ENCODE results near the gene OCA2.
"Not testable (repeated sequence)": the region's sequence is repeated elsewhere in the genome, so short reads cannot be mapped to it uniquely, and the experiment has no call there.

The OCA2 gene

DNA sequence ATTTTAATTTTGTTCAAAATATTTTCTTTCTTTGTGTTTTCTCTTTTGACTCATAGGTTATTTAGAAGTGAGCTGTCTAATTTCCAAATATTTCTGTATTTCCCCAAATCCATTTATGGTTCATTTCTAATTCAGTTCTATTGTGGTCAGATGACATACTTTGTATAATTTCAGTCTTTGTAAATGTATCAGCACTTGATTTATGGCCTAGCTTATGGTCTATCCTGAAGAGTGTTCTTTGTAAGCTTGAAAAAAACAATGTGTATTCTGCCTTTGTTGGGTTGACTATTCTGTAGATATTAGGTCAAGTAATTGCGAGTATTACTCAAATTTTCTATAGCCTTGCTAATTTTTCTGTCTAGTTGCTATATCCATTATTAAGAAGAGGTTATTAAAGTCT, 311.2 kb downstream of the OCA2 start:
- in situ Hi-C loops (cut with HindIII; ENCODE audit: low sequenced_read_pairs) = no loop called here

DNA sequence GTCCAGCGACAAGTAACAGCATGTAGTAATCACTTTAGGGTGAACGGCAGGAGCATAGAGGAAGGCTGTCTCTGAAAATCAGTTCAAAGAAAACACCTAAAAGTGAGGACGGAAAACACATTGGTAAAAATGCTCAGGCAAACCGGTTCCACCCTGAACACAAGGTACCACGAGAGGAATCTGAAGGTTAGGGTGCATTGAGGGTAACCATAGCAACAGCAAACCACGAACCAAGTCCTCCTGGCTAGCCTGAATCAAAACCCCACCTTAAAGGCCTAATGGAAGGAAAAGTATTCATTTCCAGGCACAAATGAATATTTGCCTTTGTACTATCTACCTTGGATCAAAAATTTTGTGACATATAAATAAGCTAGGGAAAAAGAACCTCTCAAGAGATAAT, 315.0 kb downstream of the OCA2 start:
- in situ Hi-C loops (cut with HindIII; ENCODE audit: low sequenced_read_pairs) = no loop called here

DNA sequence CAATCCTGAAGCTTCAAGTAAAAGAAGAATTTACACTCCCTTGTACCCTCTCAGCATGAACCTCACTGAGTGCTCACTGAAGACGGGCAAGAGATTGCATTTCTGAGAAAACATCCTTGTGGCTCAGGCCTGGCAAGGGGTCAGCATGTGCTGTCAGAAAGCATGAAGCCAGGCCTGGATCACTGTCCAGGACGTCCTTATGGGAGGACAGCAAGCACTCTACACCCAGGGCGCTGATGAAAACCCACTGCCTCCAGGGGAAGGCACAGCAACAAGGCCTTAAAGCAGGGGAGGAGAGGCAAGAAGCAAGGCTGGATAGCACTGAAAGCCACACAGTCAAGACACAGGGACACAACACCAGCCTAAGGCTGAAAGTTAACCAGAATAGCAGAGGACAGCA, 315.4 kb downstream of the OCA2 start:
- in situ Hi-C loops (cut with HindIII; ENCODE audit: low sequenced_read_pairs) = no loop called here

DNA sequence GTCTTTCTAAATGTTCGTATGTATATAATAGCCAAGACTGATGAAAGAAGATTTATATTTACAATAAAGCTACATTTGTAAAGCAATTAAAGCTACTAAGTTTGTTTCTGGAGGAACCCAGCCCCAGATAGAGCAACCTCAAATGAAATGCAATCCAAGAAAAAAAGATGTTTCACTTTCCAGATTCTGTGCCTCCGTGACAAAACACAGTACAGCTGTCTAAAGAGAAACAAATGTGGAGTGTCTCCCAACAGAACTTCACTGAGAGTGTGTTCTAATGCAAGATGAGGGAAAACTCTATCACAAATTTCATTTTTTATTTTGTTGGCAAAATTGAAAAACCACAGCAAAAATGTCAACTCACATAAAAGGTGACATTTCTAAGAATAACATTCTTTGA, 317.0 kb downstream of the OCA2 start:
- in situ Hi-C loops (cut with HindIII; ENCODE audit: low sequenced_read_pairs) = no loop called here

DNA sequence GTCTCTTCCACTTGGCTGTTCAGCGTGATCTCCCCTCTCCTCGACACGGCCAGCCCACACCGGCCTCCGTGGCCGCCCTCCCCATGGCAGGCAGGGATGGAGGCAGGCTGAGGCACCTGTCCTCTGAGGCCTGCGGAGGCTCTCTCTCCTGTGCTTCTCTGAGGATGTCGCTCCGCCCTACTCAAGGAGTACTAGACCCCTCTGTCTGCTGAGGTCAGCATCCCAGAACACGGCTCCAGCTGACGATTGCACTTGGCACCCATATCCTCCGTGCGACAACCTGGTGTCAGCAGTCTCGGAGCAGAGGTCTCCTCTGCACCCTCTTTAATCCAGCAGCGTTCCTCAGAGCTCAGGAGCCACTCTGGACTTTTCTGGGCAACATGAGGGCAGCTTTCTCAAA, 322.6 kb downstream of the OCA2 start:
- in situ Hi-C loops (cut with HindIII; ENCODE audit: low sequenced_read_pairs) = no loop called here

DNA sequence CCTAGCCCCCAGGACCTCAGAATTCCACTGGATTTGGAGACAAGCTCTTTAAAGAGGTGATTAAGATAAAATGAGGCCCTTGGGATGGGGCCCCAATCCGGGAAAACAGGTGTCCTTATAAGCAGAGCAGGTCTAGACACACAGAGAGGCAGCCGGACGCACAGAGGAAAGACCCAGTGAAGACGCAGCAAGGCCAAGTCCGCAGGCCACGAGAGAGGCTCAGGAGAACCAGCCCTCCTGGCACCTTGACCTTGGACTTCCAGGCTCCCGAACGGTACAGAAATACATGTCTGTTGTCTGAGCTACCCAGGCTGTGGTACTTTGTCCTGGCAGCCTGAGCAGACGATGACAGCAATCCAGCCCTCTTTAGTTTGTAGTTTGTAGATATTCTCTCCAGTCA, 324.5 kb downstream of the OCA2 start:
- in situ Hi-C loops (cut with HindIII; ENCODE audit: low sequenced_read_pairs) = no loop called here

DNA sequence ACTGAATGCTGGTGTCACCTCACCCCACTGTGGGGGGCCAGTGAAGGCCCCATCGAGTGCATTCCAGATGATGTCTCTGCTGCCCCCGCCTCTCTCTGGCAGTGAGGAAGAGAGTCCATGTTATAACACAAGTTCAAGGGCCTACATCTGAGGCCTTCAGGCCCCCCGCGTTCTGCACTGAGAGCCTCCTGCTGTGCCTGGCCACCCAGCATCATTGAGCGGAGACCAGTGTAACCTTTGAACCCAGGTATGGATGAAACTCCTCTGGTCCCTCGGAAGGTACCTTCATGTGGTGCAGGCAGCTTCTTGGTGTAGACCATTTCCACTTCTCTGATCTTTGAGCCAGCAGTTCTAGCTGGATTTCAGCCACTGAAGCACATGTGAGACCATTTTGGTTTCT, 324.9 kb downstream of the OCA2 start:
- in situ Hi-C loops (cut with HindIII; ENCODE audit: low sequenced_read_pairs) = no loop called here

DNA sequence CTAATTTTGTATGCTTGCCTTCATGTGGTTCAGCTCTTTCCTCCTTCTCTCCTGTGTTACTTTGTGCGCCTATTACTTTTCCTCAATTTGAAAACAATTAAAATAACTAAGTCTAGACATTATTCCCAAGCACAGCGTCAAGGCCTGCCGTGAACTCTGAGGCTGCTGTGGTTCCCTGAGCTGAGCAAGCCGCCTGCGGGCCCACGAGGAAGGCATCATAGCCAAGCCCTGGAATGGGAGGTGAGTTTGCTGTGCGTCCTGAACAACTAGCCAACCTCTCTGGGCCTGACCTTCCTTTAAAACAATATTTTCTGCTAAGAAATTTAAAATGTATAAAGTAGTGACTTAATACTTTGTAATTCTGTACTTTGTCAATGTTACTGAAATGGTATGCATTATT, 327.2 kb downstream of the OCA2 start:
- in situ Hi-C loops (cut with HindIII; ENCODE audit: low sequenced_read_pairs) = no loop called here

DNA sequence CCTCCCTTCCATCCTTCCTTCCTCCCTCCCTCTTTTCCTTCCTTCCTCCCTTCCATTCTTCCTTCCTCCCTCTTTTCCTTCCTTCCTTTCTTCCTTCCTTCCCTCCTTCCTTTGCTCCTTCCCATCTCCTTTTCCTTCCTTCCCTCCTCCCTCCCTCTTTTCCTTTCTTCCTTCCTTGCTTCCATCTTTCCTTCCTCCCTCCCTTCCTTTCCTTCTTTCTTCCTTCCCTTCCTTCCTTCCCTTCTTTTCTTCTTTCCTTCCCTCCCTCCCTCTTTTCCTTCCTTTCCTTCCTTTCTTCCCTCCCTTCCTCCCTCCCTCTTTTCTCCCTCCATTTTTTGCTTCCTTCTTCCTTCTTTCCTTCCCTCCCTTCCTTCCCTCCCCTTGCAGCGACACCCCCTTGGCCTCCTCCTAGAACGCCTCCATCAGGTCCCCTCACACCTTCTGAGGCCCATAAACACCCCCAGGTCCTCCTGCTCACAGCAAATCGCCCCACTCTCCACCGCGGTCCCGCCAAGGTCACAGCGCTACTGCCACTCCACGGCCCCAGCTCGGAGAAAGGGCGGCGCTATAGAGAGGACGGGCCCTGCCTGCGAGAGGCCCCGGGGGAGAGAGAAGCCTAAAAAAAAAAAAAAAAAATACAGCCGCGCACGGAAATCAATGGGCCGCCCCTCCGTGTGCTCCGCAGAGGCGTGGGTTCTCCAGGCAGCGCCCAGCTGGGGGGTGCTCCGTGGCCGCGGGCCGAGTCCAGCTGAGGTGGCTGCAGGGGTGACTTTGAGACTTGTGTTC, 328.2 kb downstream of the OCA2 start:
- in situ Hi-C loops (cut with HindIII; ENCODE audit: low sequenced_read_pairs) = no loop called here

DNA sequence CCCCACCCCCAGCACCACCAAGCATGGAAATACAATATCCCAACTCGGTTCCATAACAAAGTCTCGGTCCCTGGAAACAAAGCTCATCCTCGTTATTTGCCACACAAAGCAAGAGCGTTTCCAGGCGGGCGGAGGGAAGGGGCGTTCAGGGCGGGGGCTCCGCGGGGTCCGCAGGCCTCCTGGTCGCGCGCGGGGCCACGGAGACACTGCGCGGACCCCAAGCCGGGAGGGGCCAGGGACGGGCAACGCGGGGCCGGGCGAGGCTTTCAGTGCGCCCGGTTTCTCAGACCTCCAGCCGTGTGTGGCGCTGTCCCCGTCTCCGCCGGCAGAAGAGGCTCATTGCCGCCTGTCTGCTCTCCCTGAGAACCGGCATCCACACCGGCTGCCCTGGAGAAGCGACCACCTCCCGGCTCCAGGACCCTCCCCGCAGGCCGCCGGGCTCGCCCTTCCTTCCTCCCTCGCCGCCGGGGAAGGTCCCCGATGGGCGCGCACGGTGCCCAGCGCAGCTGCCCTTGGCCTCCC, 329.0 kb downstream of the OCA2 start:
- in situ Hi-C loops (cut with HindIII; ENCODE audit: low sequenced_read_pairs) = no loop called here

DNA sequence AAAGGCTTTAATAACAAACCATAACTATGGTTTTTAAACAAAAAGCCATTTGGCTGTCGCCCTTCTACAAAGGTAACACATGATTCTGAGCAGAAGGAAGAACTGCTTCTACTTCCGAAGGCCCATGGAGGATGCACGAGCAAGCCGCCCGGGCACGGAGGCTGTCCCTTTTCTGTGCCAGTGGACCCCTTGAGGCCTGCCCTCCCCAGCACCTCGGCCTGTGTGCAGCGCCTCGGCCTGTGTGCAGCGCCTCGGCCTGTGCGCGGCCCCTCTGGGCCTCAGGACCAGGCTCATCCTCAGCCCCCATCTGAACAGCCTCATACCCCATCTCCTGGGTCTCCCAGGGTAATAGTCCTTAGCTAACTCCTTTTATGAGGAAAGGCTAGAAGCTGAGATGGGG, 329.5 kb downstream of the OCA2 start:
- in situ Hi-C loops (cut with HindIII; ENCODE audit: low sequenced_read_pairs) = no loop called here

DNA sequence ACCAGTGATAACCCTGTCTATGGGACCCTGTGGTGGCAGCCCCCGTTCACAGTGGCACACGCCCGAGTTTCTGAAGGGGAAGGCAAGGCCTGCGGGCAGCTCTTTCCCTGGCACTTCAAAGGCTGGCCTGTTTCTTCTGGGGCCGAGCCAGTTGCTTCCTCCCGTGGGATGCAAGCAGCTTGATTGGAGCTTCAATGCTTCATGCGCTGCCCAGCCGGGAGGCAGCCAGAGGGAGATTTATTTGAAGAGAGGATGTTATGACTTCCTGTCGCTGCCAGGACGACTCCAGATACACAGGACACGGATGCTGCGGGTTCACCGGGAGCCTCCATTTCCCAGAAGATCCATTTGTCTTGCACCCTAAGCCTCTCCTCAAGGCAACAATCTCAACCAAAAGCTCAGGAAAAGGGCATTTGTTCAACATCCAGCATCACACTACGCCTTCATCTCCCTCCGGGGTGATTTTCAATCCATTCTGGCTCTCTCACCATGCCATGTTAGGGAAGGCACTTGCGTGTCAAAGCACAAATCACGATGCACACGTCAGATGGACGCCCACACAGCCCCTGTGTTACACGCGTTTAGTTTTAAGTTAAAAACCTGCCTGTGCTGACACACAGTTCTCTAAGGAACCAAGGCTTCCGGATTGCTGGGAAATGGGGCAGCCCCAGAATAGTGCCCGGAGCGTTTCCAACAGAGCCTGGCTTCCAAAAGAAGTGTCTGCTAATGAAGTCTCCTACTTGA, 330.2 kb downstream of the OCA2 start:
- in situ Hi-C loops (cut with HindIII; ENCODE audit: low sequenced_read_pairs) = no loop called here

DNA sequence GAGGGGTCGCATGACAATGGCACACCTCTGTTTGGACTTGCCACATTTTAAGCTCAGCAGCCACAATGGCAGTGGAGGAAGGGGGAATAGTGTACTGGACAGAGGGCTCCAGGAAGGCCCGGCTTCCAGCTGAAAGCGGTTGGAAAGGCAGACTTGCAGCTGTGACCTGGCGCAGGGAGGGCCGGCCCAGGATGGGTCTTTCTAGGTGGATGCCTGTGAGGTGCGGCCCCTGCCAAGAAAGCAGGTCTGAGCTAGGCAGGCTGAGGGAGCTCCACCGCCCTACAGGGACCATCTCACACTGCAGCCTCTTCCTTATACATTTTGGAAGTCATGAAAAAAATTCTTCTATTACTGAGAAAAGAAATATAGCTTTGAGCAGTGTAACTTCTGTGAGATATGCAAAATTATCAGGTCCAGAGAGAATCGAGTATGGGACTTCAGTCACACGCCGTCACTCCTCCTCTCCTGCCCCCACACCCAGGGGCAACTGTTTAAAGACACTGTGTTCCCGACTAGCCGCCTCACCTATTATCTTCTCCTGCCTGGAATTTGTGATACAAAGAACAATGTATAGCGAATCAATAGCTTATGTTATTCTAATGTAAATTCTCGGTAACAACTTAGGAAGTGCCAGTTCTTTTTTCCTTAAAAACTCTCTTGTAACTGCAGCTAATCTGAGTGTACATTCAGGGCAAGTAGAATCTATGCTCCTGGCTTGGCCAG, 331.0 kb downstream of the OCA2 start:
- in situ Hi-C loops (cut with HindIII; ENCODE audit: low sequenced_read_pairs) = no loop called here

DNA sequence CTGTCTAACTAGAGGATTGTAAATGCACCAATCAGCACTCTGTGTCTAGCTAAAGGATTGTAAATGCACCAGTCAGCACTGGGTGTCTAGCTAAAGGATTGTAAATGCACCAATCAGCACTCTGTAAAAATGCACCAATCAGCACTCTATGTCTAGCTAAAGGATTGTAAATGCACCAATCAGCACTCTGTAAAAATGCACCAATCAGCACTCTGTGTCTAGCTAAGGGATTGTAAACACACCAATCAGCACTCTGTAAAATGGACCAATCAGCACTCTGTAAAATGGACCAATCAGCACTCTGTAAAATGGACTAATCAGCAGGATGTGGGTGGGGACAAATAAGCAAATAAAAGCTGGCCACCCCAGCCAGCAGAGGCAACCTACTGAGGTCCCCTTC, 331.7 kb downstream of the OCA2 start:
- in situ Hi-C loops (cut with HindIII; ENCODE audit: low sequenced_read_pairs) = not testable (repeated sequence)

DNA sequence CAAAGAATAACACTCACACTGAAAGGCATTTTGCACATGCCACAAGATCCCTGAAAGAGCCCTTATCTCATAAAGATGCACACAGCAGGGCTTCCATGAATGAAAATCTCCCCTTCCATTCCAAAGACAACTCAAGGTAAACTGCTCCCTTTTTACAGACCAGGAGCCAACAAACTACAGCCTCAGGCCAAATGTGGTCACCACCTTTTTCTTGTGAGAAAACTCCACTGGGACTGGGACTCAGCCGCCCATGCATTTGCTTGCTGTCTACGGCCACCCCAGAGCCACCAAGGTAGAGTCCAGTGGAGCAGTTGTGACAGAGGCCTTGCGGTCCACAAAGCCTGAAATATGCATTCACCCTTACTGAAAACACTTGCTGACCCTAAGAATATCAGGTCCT, 334.8 kb downstream of the OCA2 start:
- in situ Hi-C loops (cut with HindIII; ENCODE audit: low sequenced_read_pairs) = no loop called here

DNA sequence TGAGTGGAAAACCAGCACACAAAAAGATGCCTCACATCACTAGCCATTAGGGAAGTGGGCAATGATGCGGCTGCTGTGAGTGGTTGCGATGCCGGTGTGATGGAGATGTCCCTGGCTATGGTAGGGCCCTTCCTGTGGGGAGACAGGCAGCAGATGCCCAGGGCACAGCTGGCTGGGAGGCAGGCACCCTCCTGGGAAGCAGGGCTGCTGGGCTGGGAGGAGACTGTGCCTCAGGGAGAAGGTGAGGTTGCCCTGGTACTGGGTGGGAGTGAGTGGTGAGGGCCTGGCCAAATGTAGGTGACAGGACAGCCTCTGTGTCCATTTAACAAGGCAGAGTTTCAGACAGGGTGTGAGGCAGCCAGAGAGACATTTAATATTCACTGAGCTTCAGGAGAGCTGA, 335.6 kb downstream of the OCA2 start:
- in situ Hi-C loops (cut with HindIII; ENCODE audit: low sequenced_read_pairs) = no loop called here

DNA sequence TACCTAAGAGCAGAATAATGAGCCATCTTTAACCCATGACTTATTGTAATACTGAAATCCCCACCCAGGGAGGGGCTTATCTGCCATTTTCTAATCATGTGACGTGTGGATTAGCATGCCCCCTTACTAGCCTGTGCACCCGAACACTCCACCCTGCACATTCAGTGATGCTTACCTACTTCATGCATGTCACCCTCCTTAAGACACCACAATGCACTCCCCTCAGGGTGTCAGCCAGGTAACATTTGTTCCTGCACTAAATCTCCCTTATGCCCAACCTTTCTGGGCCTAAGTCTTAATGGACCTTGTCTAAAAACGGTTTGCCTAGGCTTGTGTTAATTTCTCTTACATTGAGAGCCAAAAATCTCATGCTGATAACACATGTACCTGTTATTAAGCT, 336.6 kb downstream of the OCA2 start:
- in situ Hi-C loops (cut with HindIII; ENCODE audit: low sequenced_read_pairs) = no loop called here

DNA sequence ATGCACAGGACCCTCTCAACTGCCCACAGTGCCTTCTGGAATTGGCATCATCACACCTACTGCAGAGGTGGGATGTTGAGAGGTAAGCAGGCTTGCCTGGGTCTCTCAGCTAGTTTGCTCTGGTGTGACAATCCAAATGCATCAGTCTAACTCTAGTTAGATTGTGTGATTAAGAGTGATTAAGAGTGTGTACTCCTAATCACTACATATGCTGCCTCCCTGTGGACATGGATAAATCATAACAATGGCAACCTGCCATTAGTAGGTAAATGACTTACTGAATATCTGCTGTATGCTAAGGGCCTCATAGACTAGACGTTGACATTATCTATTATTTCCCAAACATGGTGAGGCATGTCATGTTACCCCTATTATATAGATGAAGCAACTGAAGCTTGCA, 342.1 kb downstream of the OCA2 start:
- in situ Hi-C loops (cut with HindIII; ENCODE audit: low sequenced_read_pairs) = no loop called here

DNA sequence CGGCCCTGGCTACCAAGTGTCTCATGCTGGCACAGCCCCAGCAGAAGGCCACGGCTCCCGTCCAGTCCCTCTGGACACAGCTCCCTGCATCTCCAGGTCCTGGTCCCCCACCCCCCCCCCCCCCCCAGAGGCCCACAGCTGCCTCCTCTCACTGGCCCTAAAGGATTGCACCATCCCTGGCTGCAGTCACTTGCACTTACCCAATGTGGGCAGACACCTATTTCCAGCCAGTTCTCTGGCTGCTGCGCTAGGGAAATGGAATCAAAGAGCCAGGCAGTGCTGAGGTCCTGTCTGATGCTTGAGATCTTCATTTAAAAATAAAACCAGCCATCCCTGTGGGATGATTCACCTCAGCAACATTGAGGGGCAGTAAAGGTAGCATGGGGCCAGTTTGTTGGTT, 346.4 kb downstream of the OCA2 start:
- in situ Hi-C loops (cut with HindIII; ENCODE audit: low sequenced_read_pairs) = no loop called here

DNA sequence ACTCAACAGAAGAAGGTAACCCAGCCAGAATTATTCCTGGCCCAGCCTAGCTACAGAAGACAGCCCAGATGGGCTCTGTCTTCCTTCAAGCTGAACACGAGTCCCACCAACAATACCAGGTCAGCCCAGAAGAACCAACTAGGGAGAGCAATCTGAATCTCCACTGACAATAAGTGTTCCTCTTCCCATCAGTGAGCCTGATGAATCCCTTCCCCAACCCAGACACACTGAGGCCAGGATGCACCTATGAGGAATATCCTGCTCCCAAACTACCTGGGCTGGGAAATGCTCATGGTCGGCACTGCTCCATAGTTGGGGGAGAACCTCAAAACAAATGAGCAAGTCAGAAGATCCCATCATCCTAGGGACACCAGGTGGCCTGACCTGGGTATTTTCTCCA, 351.1 kb downstream of the OCA2 start:
- in situ Hi-C loops (cut with HindIII; ENCODE audit: low sequenced_read_pairs) = no loop called here

DNA sequence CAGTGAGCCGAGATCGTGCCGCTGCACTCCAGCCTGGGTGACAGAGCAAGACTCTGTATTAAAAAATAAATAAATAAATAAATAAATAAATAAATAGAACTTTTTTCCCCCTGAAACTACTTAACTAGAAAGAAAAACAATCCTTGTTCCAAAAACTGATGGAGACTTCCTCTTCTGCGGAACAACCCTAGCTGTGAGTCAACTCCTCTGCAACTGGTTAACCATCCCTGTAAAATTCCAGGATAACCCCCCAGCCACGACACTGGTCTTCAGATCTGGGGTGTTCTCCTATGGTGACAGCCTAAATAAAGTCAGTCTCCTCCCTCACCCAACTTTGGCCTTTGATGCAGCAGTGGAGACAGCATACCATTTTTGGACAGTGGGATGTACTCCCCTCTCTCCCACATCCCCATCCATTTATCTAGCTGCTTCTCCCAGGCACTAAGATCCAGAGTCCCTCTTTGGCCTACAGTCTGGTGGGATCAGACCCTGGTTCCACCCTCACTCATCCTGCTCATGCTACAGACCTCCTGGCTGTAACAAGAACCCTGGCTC, 352.6 kb downstream of the OCA2 start:
- in situ Hi-C loops (cut with HindIII; ENCODE audit: low sequenced_read_pairs) = no loop called here

Measured in DLD1 (cell line).